A673 (cell line): ENCODE results near the gene NUDT8. TPM values are rescaled to one million over a fixed set of nuclear protein-coding genes. Genes with fewer than 3 reads are reported as not detected.

Experiments
- BruUV-seq: library from RNA; stranded (reverse); fragments of 400-500 nt; replicated peaks from 2 replicates; lab custom pipeline; 2021; lab: Mats Ljungman, UMichigan
- CTCF ChIA-PET: fragments of 300-600 bp; sonication (Branson Sonifier 250); formaldehyde crosslinking; loops from one replicate; lab custom pipeline; 2022; ENCODE audit warnings: antibody characterized with exemption; lab: Charles Lee
- POLR2A ChIA-PET: fragments of 300-600 bp; sonication (Branson Sonifier 250); formaldehyde crosslinking; loops from one replicate; lab custom pipeline; 2022; ENCODE audit warnings: antibody characterized with exemption; ENCODE audit not compliant: low non-redundant PET; lab: Charles Lee
- DNase-seq: peaks from one replicate; pipeline ENCODE4 v3.0.0-alpha.2; 2015; ENCODE audit warnings: low spot score
- H3K27ac ChIP-seq: fragments of 200-600 bp; sonication (generic); 2 replicates; pipeline ENCODE4 v1.5.1; 2016; ENCODE audit warnings: mixed run types, low read depth, mild to moderate bottlenecking, mixed read lengths, antibody characterized with exemption, low read length; ENCODE audit not compliant: poor library complexity, severe bottlenecking
- H3K27me3 ChIP-seq: fragments of 200-600 bp; sonication (generic); replicated peaks from 2 replicates; pipeline ENCODE4 v1.6.1; 2017; ENCODE audit warnings: mixed run types, low read depth, mild to moderate bottlenecking, mixed read lengths, antibody characterized with exemption, low read length; ENCODE audit not compliant: insufficient read depth, poor library complexity
- H3K36me3 ChIP-seq: fragments of 200-600 bp; sonication (generic); 2 replicates; pipeline ENCODE4 v1.6.1; 2016; ENCODE audit warnings: mixed run types, mild to moderate bottlenecking, mixed read lengths, antibody characterized with exemption, low read length; ENCODE audit not compliant: insufficient read depth, poor library complexity, severe bottlenecking
- H3K4me1 ChIP-seq: fragments of 200-600 bp; sonication (generic); 2 replicates; pipeline ENCODE4 v1.6.1; 2017; ENCODE audit warnings: mixed run types, mild to moderate bottlenecking, mixed read lengths, antibody characterized with exemption, low read length; ENCODE audit not compliant: insufficient read depth, poor library complexity, severe bottlenecking
- H3K4me3 ChIP-seq: fragments of 200-600 bp; sonication (generic); 2 replicates; pipeline ENCODE4 v1.5.1; 2016; ENCODE audit warnings: low read depth, mixed run types, mild to moderate bottlenecking, mixed read lengths, low read length; ENCODE audit not compliant: poor library complexity, severe bottlenecking
- H3K9me3 ChIP-seq: fragments of 200-600 bp; sonication (generic); 2 replicates; pipeline ENCODE4 v1.6.1; 2016; ENCODE audit warnings: mixed run types, low read depth, mild to moderate bottlenecking, mixed read lengths, antibody characterized with exemption, low read length; ENCODE audit not compliant: poor library complexity, severe bottlenecking
- CTCF ChIP-seq: fragments of 300-800, 200-600 bp; sonication (generic); conservative IDR thresholded peaks from 2 replicates; pipeline ENCODE4 v1.5.1; 2017; ENCODE audit warnings: low read depth, mild to moderate bottlenecking, antibody characterized with exemption, low read length, moderate library complexity, mixed read lengths
- EZH2 ChIP-seq: fragments of 200-600 bp; sonication (generic); IDR thresholded peaks from 2 replicates; pipeline ENCODE4 v1.6.1; 2017; ENCODE audit warnings: borderline replicate concordance, low read depth, mild to moderate bottlenecking, mixed read lengths, antibody characterized with exemption, low read length; ENCODE audit not compliant: poor library complexity, severe bottlenecking
- intact Hi-C: fragments of 100-400 bp; cut with micrococcal nuclease; formaldehyde crosslinking; loops from one replicate; pipeline ENCODE4 v1.10.0; 2022; ENCODE audit not compliant: unreplicated experiment
- total RNA-seq: library from RNA; stranded (reverse); gene quantifications from 2 replicates; pipeline ENCODE4 v1.2.3, GENCODE V29; 2021

NUDT8 gene
- total RNA-seq, 1 experiment from 2014 or later, result 3.4 TPM

GRCh38 chr11:67610302-67610868 is 19.4 kb downstream of the NUDT8 start:
- TF ChIP-seq EZH2 (no peak), CTCF (no peak)
- BruUV-seq, result no TSS peak
- POLR2A ChIA-PET, result no interaction called here
- no peak for DNase-seq
- Histone ChIP-seq H3K27ac (no peak overlapping the region), H3K4me1 (peaks cover 9% of the 10 kb centered on the region), H3K36me3 (peaks cover 32% of the 10 kb centered on the region), H3K27me3 (no peaks in the 10 kb centered on the region), H3K4me3 (no peak overlapping the region), H3K9me3 (no peaks in the 10 kb centered on the region)
- CTCF ChIA-PET, result no interaction called here
- intact Hi-C loops, result no loop called here

GRCh38 chr11:67609316-67609715 is 20.4 kb downstream of the NUDT8 start:
- H3K4me3 ChIP-seq, result no peak overlapping the region
- no peak overlapping the region for H3K27ac ChIP-seq
- TF ChIP-seq EZH2, result no peak
- no peak for TF ChIP-seq CTCF
- peaks cover 32% of the 10 kb centered on the region for H3K36me3 ChIP-seq
- no peaks in the 10 kb centered on the region for H3K9me3 ChIP-seq
- no TSS peak for BruUV-seq
- CTCF ChIA-PET, result interaction anchor here (0.8 kb wide), 1 partner anchor 20 kb away, joined by 3 read pairs; the partner anchor contains the start of gene NUDT8
- POLR2A ChIA-PET, result no interaction called here
- peaks cover 9% of the 10 kb centered on the region for H3K4me1 ChIP-seq
- H3K27me3 ChIP-seq, result no peaks in the 10 kb centered on the region
- no peak for DNase-seq
- intact Hi-C loops, result no loop called here

GRCh38 chr11:67608486-67608885 is 21.3 kb downstream of the NUDT8 start:
- no peak overlapping the region for H3K27ac ChIP-seq
- CTCF ChIA-PET, result interaction anchor here (0.8 kb wide), 1 partner anchor 21 kb away, joined by 3 read pairs; the partner anchor contains the start of gene NUDT8
- intact Hi-C loops, result no loop called here
- no TSS peak for BruUV-seq
- H3K27me3 ChIP-seq, result no peaks in the 10 kb centered on the region
- no peak overlapping the region for H3K4me3 ChIP-seq
- TF ChIP-seq CTCF (no peak), EZH2 (no peak)
- POLR2A ChIA-PET, result no interaction called here
- H3K9me3 ChIP-seq, result no peaks in the 10 kb centered on the region
- H3K4me1 ChIP-seq, result peaks cover 6% of the 10 kb centered on the region
- no peak for DNase-seq
- peaks cover 32% of the 10 kb centered on the region for H3K36me3 ChIP-seq
